H1 (cell line): Measurements from ENCODE around the gene TIMM22. TPM values are rescaled to one million over a fixed set of nuclear protein-coding genes. Genes with fewer than 3 reads are reported as not detected.

Experiments used
- CTCF ChIA-PET: fragments of 300-600 bp; sonication (Branson Sonifier 250); formaldehyde crosslinking; loops from one replicate; lab custom pipeline; 2021; ENCODE audit not compliant: partially characterized antibody; lab: Charles Lee
- POLR2A ChIA-PET: fragments of 300-600 bp; sonication (Branson Sonifier 250); formaldehyde crosslinking; loops from one replicate; lab custom pipeline; 2021; ENCODE audit warnings: inconsistent platforms; ENCODE audit not compliant: partially characterized antibody; lab: Charles Lee
- DNase-seq, 2 experiments: peaks; one replicate each; pipeline versions ENCODE4 v3.0.0 to v3.0.0-alpha.2; 2010 to 2022; ENCODE audit warnings: low spot score in 2 of 2, low read depth in 1 of 2, mixed read lengths in 1 of 2
- FAIRE-seq: peaks from 2 replicates; lab custom pipeline; 2011; peaks lifted over from hg19 to GRCh38; lab: Jason Lieb, UNC
- H2AFZ ChIP-seq: 2 replicates; pipeline ENCODE4 v1.8.1; 2012; ENCODE audit warnings: low read length, inconsistent platforms
- H2AK5ac ChIP-seq: 2 replicates; pipeline ENCODE4 v1.6.1; 2013; ENCODE audit warnings: low read depth, low read length
- H2BK120ac ChIP-seq: replicated peaks from 2 replicates; pipeline ENCODE3; 2013; ENCODE audit warnings: low read depth, low read length, inconsistent platforms
- H2BK12ac ChIP-seq: 2 replicates; pipeline ENCODE4 v1.6.1; 2013; ENCODE audit warnings: low read depth, low read length
- H2BK15ac ChIP-seq: 2 replicates; pipeline ENCODE4 v1.6.1; 2013; ENCODE audit warnings: low read length
- H2BK20ac ChIP-seq: 2 replicates; pipeline ENCODE4 v1.6.1; 2013; ENCODE audit warnings: low read length
- H2BK5ac ChIP-seq: 2 replicates; pipeline ENCODE4 v1.6.1; 2013; ENCODE audit warnings: low read depth, low read length
- H3K14ac ChIP-seq: 2 replicates; pipeline ENCODE4 v1.6.1; 2013; ENCODE audit warnings: inconsistent platforms; ENCODE audit not compliant: insufficient read length
- H3K18ac ChIP-seq: 2 replicates; pipeline ENCODE4 v1.6.1; 2013; ENCODE audit warnings: low read length; ENCODE audit errors: extremely low read depth
- H3K23ac ChIP-seq: 2 replicates; pipeline ENCODE4 v1.6.1; 2013; ENCODE audit warnings: inconsistent platforms; ENCODE audit not compliant: insufficient read length
- H3K23me2 ChIP-seq: 2 replicates; pipeline ENCODE4 v1.6.1; 2013; ENCODE audit warnings: low read depth, low read length
- H3K27ac ChIP-seq: 2 replicates; pipeline ENCODE4 v1.6.1; 2011; ENCODE audit warnings: low read depth, low read length, inconsistent platforms
- H3K27me3 ChIP-seq, 4 experiments: replicated peaks in 1 of 4; 1 replicate in 1 of 4; 2 replicates in 3 of 4; pipeline versions ENCODE4 v1.6.1 to v1.8.1; 2011 to 2013; ENCODE audit warnings: low read length in 3 of 4, mild to moderate bottlenecking in 3 of 4, inconsistent platforms in 2 of 4, mixed read lengths in 2 of 4, moderate library complexity in 1 of 4; ENCODE audit not compliant: control insufficient read depth in 3 of 4, insufficient read depth in 3 of 4; ENCODE audit errors: extremely low read depth in 1 of 4
- H3K36me3 ChIP-seq, 4 experiments: 2 replicates each; pipeline versions ENCODE4 v1.6.1 to v1.8.1; 2011 to 2013; ENCODE audit warnings: mild to moderate bottlenecking in 4 of 4, low read length in 3 of 4, moderate library complexity in 2 of 4, control low read depth in 1 of 4, inconsistent platforms in 1 of 4; ENCODE audit not compliant: insufficient read depth in 4 of 4, control insufficient read depth in 2 of 4
- H3K4ac ChIP-seq: replicated peaks from 2 replicates; pipeline ENCODE3; 2013; ENCODE audit warnings: low read length, low read depth, mixed read lengths, inconsistent platforms; ENCODE audit not compliant: insufficient read length
- H3K4me1 ChIP-seq, 4 experiments: replicated peaks in 1 of 4; 1 replicate in 1 of 4; 2 replicates in 3 of 4; pipeline versions ENCODE4 v1.6.1 to v1.8.1; 2011 to 2013; ENCODE audit warnings: low read length in 3 of 4, inconsistent platforms in 2 of 4, mixed read lengths in 1 of 4; ENCODE audit not compliant: insufficient read depth in 4 of 4, control insufficient read depth in 3 of 4
- H3K4me2 ChIP-seq, 2 experiments: 2 replicates each; pipeline versions ENCODE4 v1.6.1 to v1.8.1; 2011 to 2013; ENCODE audit warnings: low read depth in 2 of 2, low read length in 2 of 2, control low read depth in 1 of 2, inconsistent platforms in 1 of 2, mild to moderate bottlenecking in 1 of 2; ENCODE audit not compliant: insufficient read depth in 1 of 2
- H3K4me3 ChIP-seq, 4 experiments: fragments of 200-600, 300-600 bp in 1 of 4; sonication (generic), shearing (Covaris generic), sonication (Bioruptor Twin) in 1 of 4; 2 replicates each; pipeline versions ENCODE4 v1.5.1 to v1.8.1; 2011 to 2016; ENCODE audit warnings: low read length in 4 of 4, low read depth in 3 of 4, control low read depth in 2 of 4, inconsistent platforms in 2 of 4, mild to moderate bottlenecking in 2 of 4, mixed read lengths in 1 of 4, moderate library complexity in 1 of 4; ENCODE audit not compliant: insufficient read depth in 2 of 4; ENCODE audit errors: extremely low read depth in 1 of 4
- H3K56ac ChIP-seq: replicated peaks from 2 replicates; pipeline ENCODE3; 2013; ENCODE audit warnings: low read depth, mild to moderate bottlenecking, mixed read lengths, low read length, inconsistent platforms; ENCODE audit not compliant: insufficient read length
- H3K79me1 ChIP-seq: 2 replicates; pipeline ENCODE4 v1.6.1; 2013; ENCODE audit warnings: low read depth, low read length, control low read depth
- H3K79me2 ChIP-seq, 2 experiments: 2 replicates each; pipeline versions ENCODE4 v1.6.1 to v1.8.1; 2012 to 2013; ENCODE audit warnings: low read length in 2 of 2, mild to moderate bottlenecking in 2 of 2, inconsistent platforms in 1 of 2; ENCODE audit not compliant: insufficient read depth in 2 of 2, control insufficient read depth in 1 of 2
- H3K9ac ChIP-seq, 4 experiments: replicated peaks in 1 of 4; 1 replicate in 1 of 4; 2 replicates in 3 of 4; pipeline versions ENCODE4 v1.6.1 to v1.8.1; 2011 to 2013; ENCODE audit warnings: low read depth in 3 of 4, low read length in 3 of 4, control low read depth in 2 of 4, mild to moderate bottlenecking in 2 of 4, moderate library complexity in 2 of 4, inconsistent platforms in 1 of 4; ENCODE audit errors: extremely low read depth in 1 of 4
- H3K9me3 ChIP-seq, 2 experiments: 2 replicates each; pipeline versions ENCODE4 v1.6.1 to v1.8.1; 2012 to 2013; ENCODE audit warnings: mild to moderate bottlenecking in 2 of 2, moderate library complexity in 2 of 2, control low read depth in 1 of 2, inconsistent platforms in 1 of 2, low read depth in 1 of 2, low read length in 1 of 2, mixed read lengths in 1 of 2; ENCODE audit not compliant: insufficient read depth in 2 of 2
- H4K20me1 ChIP-seq, 2 experiments: replicated peaks in 1 of 2; 2 replicates each; pipeline versions ENCODE3 to v1.8.1; 2011 to 2013; ENCODE audit warnings: inconsistent platforms in 2 of 2, low read length in 2 of 2, mild to moderate bottlenecking in 1 of 2; ENCODE audit not compliant: insufficient read depth in 2 of 2, control insufficient read depth in 1 of 2
- H4K5ac ChIP-seq: 2 replicates; pipeline ENCODE4 v1.6.1; 2013; ENCODE audit warnings: low read length, low read depth, mixed read lengths, inconsistent platforms; ENCODE audit not compliant: insufficient read length
- H4K8ac ChIP-seq: 2 replicates; pipeline ENCODE4 v1.8.0; 2013; ENCODE audit warnings: mild to moderate bottlenecking, moderate library complexity, low read length, inconsistent platforms; ENCODE audit not compliant: insufficient read depth; ENCODE audit errors: extremely low read depth
- H4K91ac ChIP-seq: replicated peaks from 2 replicates; pipeline ENCODE3; 2013; ENCODE audit warnings: low read length, mixed read lengths, inconsistent platforms; ENCODE audit not compliant: insufficient read length
- EZH2 ChIP-seq: fragments of 200-600 bp; sonication (generic); IDR thresholded peaks from 2 replicates; pipeline ENCODE4 v1.7.1; 2012; ENCODE audit warnings: low read depth, mild to moderate bottlenecking, moderate library complexity, low read length, inconsistent platforms; ENCODE audit not compliant: severe bottlenecking
- GABPA ChIP-seq: IDR thresholded peaks from 2 replicates; pipeline ENCODE4 v1.6.1; 2011; ENCODE audit warnings: mild to moderate bottlenecking, low read length, moderate library complexity, borderline replicate concordance; ENCODE audit not compliant: insufficient read depth
- JUND ChIP-seq: IDR thresholded peaks from 2 replicates; pipeline ENCODE4 v1.6.1; 2011; ENCODE audit warnings: mild to moderate bottlenecking, improper control_type of control experiment, low read length
- NANOG ChIP-seq: IDR thresholded peaks from 2 replicates; pipeline ENCODE4 v1.6.1; 2011; ENCODE audit warnings: low read length, low read depth, mild to moderate bottlenecking, inconsistent platforms; ENCODE audit not compliant: insufficient read depth, poor library complexity, severe bottlenecking
- SP1 ChIP-seq: IDR thresholded peaks from 2 replicates; pipeline ENCODE4 v1.6.1; 2011; ENCODE audit warnings: low read depth, low read length
- SRF ChIP-seq: IDR thresholded peaks from 2 replicates; pipeline ENCODE4 v1.6.1; 2011; ENCODE audit warnings: mild to moderate bottlenecking, low read depth, low read length, moderate library complexity
- WGBS, 2 experiments: shearing (Covaris generic) in 1 of 2; methylation state at CpG; one replicate each; pipeline versions ENCODE4 v1.1.6 to v1.1.7; 2013 to 2015; ENCODE audit warnings: low lambda C conversion rate in 2 of 2, mixed read lengths in 2 of 2, inconsistent platforms in 1 of 2, low coverage in 1 of 2, missing lambda C conversion rate in 1 of 2; ENCODE audit not compliant: insufficient replicate concordance in 2 of 2, insufficient coverage in 1 of 2, insufficient read length in 1 of 2; ENCODE audit errors: extremely low coverage in 1 of 2, missing lambda C conversion rate in 1 of 2; 5-methylcytosine and 5-hydroxymethylcytosine counted together
- polyA plus RNA-seq, 7 experiments: library from polyadenylated mRNA; depleted of rRNA in 3 of 7; stranded (reverse) in 5 of 7; unstranded in 2 of 7; fragments of >200 nt in 5 of 7; fragments of 200-250 nt in 2 of 7; gene quantifications; 1 replicate in 5 of 7; 2 replicates in 1 of 7; 4 replicates in 1 of 7; pipeline versions ENCODE4 v1.2.1 to v1.2.3, GENCODE V29; 2011 to 2013; ENCODE audit warnings: missing spikeins in 2 of 7, mixed read lengths in 2 of 7
- total RNA-seq: library from RNA; stranded (reverse); fragmentation: NEBNext Ultra II Directional; extraction: Animal tissue kit (Norgen Biotek cat#: 25700); gene quantifications from 2 replicates; pipeline ENCODE4 v1.2.1, GENCODE V29; 2021

Gene TIMM22
- total and polyA plus RNA-seq, 2 of the 8 experiments (the other 6 are each of a cell fraction or from before 2014, with no cell fraction given) = 13.8 to 17.4 TPM

DNA sequence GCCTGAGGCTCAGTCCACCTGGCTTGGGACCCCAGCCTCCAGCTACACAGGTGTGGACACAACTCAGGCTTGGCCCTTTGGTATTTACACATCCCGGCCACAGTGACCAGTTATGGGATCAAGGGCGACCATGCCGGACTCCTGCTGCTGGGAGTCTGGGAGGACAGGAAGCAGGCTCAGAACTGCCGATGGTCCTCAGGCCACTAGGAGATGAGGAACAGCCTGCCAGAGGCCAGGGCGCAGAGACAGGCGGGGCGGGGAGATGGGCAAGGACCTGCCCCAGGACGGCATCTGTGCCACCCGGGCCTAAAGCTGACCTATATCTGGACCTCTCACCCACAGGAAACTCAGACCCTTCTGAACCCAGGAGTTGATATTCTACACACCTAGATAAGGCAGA, 29.8 kb upstream of the TIMM22 start:
- H3K27me3 ChIP-seq = no peaks in the 10 kb centered on the region
- peak overlapping the region; percentile 24; the same call in 1 of the 2 replicates for H2AK5ac ChIP-seq
- H4K8ac ChIP-seq = no peak overlapping the region; the same call in 1 of the 2 replicates
- no peak overlapping the region for H3K14ac ChIP-seq
- peaks cover 17 to 89% of the 10 kb centered on the region in 2 experiments for H3K79me2 ChIP-seq
- H3K4me1 ChIP-seq = peaks cover 9 to 37% (median 30%) of the 10 kb centered on the region in 4 experiments
- H2BK15ac ChIP-seq = 0 out of 2 replicates have a peak overlapping the region, but pooled peaks have one; percentile 46
- peaks cover 7 to 13% of the 10 kb centered on the region in 2 experiments for H4K20me1 ChIP-seq
- H3K9me3 ChIP-seq = no peaks in the 10 kb centered on the region
- no peak overlapping the region; the same call in 1 of the 2 replicates for H3K18ac ChIP-seq
- H3K36me3 ChIP-seq = no peaks in the 10 kb centered on the region; a peak in 2 of 8 replicates
- ChIA-PET POLR2A (interaction anchor here (0.9 to 1.4 kb wide), 3 partner anchors 13 to 186 kb away, joined by 3 to 5 read pairs (median 4); partner anchors contain the start of gene NXN), CTCF (interaction anchor here (0.6 to 2.0 kb wide), 5 partner anchors 12 to 158 kb away, joined by 3 to 7 read pairs (median 3); partner anchors contain the start of gene NXN)
- DNase-seq (no peak), FAIRE-seq (no peak)
- H2BK120ac ChIP-seq = no peak overlapping the region
- no peak overlapping the region for H2AFZ ChIP-seq
- H3K9ac ChIP-seq = no peak overlapping the region
- no peak overlapping the region for H2BK5ac ChIP-seq
- H2BK12ac ChIP-seq = peak overlapping the region; percentile 65; the same call in 1 of the 2 replicates
- H3K56ac ChIP-seq = no peak overlapping the region
- H3K4me3 ChIP-seq = no peak overlapping the region
- no peak overlapping the region for H3K4me2 ChIP-seq
- no peak overlapping the region for H3K23ac ChIP-seq
- H4K91ac ChIP-seq = no peak overlapping the region
- H3K79me1 ChIP-seq = peaks cover 20% of the 10 kb centered on the region
- H3K23me2 ChIP-seq = no peaks in the 10 kb centered on the region
- WGBS, 2 experiments = 94% methylated on average over 9 of the region's 9 CpGs; no CpG with 5 or more reads in 1 of the 2 experiments
- no peak overlapping the region for H3K4ac ChIP-seq
- no peak overlapping the region for H2BK20ac ChIP-seq
- H3K27ac ChIP-seq = no peak overlapping the region
- no peak overlapping the region for H4K5ac ChIP-seq
- TF ChIP-seq EZH2 = no peak
- TF ChIP-seq NANOG = no peak
- TF ChIP-seq SRF = no peak
- no peak for TF ChIP-seq GABPA
- TF ChIP-seq JUND = no peak
- TF ChIP-seq SP1 = no peak
